ENCODE data around the gene TMEM192. TPM values are rescaled to one million over a fixed set of nuclear protein-coding genes. Genes with fewer than 3 reads are reported as not detected.

TMEM192 gene
- total RNA-seq: 19.8 and 19.9 TPM in 2 replicates

GRCh38 chr4:165112368-165113121 lies at the start of gene TMEM192:
Gene TMEM192 (minus strand): TSS chr4:165112860. CDS start chr4:165112773, 87 bp downstream.

GRCh38 chr4:165053645-165054044 lies 59.0 kb downstream of the TMEM192 start, which contains the start of gene TRIM75:
Gene TRIM75 (plus strand): TSS chr4:165053866. CDS start chr4:165059148, 5,282 bp downstream.

DNA sequence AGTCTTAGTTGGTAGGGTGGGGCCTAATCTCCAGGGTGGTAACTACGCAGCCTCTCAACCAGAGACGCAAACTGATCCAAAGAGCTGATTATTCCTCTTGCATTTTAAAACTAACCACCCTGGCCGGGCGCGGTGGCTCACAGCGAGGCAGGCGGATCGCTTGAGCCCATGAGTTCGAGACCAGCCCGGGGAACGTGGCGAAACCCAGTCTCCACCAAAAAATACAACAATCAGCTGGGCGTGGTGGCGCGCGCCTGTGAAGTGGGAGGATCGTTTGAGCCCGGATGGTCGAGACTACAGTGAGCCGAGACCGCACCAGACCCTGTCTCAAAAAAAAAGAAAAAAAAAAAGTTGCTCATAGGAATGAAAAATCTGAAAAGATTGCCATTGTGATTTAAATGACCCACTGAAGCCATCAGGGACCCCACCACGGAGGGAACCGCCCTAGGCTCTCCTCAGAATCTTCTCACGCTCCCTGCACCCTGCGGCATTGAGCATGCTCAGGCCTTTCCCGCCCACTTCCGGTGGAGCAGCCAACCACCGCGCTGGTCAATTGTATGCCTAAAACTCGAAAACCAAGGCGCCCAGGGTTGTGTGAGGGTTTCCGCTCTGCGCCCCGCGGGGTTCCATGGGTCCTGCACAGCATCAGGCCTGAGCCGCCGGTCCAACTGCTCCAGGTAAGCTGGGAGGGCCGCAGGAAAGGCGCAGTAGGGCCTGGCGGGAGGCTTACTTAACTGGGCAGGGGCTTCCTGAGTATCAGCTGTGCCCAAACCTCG lies 81.0 kb downstream of the TMEM192 start, which contains the start of gene TRIM60:
Gene TRIM60, plus strand, starts transcription at position 564 of the 776 bp plus-strand sequence. CDS start 8,074 bp downstream, outside the sequence.

Other genes with a start within 250 kb of the TMEM192 start
- not detected in 2 replicates for gene APELA, start 235.7 kb downstream of the TMEM192 start, total RNA-seq
- gene TRIM61, start 135.2 kb downstream of the TMEM192 start, total RNA-seq: 1.3 and 3.6 TPM in 2 replicates
- gene TRIM60, start 80.9 kb downstream of the TMEM192 start, total RNA-seq: not detected in 2 replicates
- gene TRIM75, start 59.0 kb downstream of the TMEM192 start, total RNA-seq: not detected in 2 replicates
- 10.1 and 10.8 TPM in 2 replicates for gene KLHL2, start 94.7 kb upstream of the TMEM192 start, total RNA-seq
- gene MSMO1, start 214.8 kb upstream of the TMEM192 start, total RNA-seq: 98.4 and 150 TPM in 2 replicates

Data from articular chondrocyte of knee joint (primary cell).